ENCODE data around the gene SLC34A3. TPM values are rescaled to one million over a fixed set of nuclear protein-coding genes. Genes with fewer than 3 reads are reported as not detected.

Gene SLC34A3
- total RNA-seq, 1 donor from 2014 or later = 0.09 TPM

DNA sequence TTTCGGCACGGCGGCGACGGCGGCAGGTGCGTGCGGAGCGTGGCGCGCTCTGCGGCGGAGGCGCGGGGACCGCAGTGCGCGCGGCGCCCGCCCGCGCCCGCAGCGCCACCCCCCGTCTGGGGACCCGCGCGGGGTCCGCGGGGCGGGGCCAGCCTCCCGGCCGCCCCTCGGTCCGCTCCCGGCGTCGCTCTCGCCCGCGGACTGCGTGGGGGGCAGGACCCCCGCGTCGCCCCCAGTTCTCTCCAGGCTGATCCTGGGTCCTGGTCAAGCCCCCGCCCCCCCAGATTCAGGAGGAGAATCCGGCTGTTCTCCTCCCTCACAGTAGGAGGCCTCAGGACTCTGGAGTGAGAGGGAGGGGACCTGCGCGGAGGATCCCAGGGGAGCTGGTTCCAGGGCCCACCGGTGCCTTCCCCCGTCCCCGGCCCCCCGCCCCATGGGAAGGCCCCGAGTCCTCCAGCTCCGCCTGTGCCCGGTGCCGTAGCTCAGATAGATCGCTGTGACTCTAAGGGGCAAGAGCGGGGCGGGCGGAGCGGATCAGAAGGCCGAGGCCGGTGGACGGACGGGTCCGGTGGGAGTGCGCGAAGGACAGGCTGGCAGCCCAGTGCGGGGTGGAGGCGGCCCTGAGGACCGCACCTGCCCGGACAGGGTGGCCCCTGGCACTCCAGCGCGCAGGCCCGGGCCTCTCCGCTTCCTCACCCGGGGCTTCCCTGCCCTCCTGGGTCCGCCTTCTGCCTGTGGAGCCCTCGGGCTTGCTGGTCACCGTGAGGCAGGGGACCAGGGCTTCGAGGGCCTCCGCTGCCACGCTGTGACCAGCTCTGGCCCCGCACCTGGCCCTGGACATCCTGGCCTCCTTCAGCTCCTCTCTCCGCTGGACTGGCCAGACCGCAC is 8.3 kb upstream of the SLC34A3 start, which contains the start of gene RNF208:
RNF208 (minus strand) TSS at position 51 of the 888 bp plus-strand sequence. CDS start 1,028 bp downstream, outside the sequence.
- no peak for FAIRE-seq
- peak within 1 kb of the TSS; percentile 62 for H2AFZ ChIP-seq (ENCODE audit: low read depth, low read length)

DNA sequence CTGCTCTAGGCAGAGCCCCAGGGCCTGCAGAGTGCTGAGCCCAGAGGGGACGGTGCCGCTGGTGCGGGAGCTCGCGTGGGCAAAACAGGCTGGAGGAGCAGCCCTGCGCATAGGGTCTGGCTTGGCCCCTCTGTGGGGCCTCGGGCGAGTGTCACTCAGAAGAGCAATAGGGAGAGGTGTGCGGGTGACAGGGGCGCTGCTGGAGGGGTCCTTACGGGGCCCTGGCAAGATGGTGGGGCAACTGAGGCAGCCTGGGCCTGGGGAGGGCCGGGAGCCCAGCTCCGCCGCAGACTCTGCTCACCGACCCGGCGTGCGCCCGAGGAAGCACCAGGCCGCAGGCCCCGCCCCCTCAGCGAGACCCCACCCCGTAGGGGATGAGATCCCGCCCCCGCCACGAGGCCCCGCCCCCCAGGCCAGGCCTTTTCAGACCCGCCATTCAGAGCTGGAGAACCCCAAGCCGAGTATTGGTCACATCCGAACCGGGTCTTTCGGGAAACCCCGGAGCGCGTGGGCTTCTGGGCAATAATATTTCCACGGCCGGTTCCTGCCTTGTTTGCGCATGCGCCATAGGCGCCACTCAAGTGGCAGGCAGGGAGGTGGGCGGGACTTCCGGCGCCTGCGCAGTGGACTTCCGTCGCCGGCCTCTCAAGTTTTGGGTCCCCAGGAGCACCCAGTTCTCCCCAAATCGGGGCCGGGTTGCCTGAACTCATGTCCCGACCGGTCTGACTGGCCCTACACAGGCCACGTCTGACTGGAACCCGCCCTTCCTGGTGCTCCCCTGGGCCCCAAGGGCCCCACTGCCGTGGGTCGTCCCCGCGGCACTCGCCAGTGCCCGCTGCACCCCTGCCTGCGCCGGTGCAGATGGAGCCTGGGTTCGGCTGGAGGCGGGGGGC is 7.4 kb upstream of the SLC34A3 start:
- Mint-ChIP-seq H3K27me3 (ENCODE audit: low read depth, unreplicated experiment) (no peaks in the 10 kb centered on the region), H3K4me3 (ENCODE audit: unreplicated experiment) (peak overlapping the region; percentile 83), H3K27ac (ENCODE audit: unreplicated experiment) (no peak overlapping the region), H3K9me3 (ENCODE audit: unreplicated experiment) (no peaks in the 10 kb centered on the region), H3K4me1 (ENCODE audit: low read depth, unreplicated experiment) (peaks cover 9% of the 10 kb centered on the region), H3K36me3 (ENCODE audit: low read depth, unreplicated experiment) (no peaks in the 10 kb centered on the region)
- Histone ChIP-seq H3K79me2 (ENCODE audit: insufficient read depth, low read length) (no peaks in the 10 kb centered on the region), H3K4me2 (ENCODE audit: low read length) (peak overlapping the region; percentile 95), H3K27me3 (ENCODE audit: insufficient read depth, low read length) (no peaks in the 10 kb centered on the region), H3K9me3 (ENCODE audit: insufficient read depth, low read depth, low read length) (no peaks in the 10 kb centered on the region), H3K4me3 (ENCODE audit: insufficient read depth, low read depth, low read length) (peak overlapping the region; percentile 86), H3K27ac (ENCODE audit: low read depth, low read length) (peak overlapping the region; percentile 76), H4K20me1 (ENCODE audit: insufficient read depth, low read length) (peaks cover 8% of the 10 kb centered on the region), H2AFZ (ENCODE audit: low read depth, low read length) (peak overlapping the region; percentile 97), H3K4me1 (ENCODE audit: insufficient read depth, low read length) (peaks cover 32% of the 10 kb centered on the region), H3K36me3 (ENCODE audit: insufficient read depth, low read length) (no peaks in the 10 kb centered on the region), H3K9ac (ENCODE audit: low read length) (peak overlapping the region; percentile 93)
- DNase-seq (ENCODE audit: low read depth) (peak; percentile 87), FAIRE-seq (peak; percentile 71)
- TF ChIP-seq, protein P1, sequence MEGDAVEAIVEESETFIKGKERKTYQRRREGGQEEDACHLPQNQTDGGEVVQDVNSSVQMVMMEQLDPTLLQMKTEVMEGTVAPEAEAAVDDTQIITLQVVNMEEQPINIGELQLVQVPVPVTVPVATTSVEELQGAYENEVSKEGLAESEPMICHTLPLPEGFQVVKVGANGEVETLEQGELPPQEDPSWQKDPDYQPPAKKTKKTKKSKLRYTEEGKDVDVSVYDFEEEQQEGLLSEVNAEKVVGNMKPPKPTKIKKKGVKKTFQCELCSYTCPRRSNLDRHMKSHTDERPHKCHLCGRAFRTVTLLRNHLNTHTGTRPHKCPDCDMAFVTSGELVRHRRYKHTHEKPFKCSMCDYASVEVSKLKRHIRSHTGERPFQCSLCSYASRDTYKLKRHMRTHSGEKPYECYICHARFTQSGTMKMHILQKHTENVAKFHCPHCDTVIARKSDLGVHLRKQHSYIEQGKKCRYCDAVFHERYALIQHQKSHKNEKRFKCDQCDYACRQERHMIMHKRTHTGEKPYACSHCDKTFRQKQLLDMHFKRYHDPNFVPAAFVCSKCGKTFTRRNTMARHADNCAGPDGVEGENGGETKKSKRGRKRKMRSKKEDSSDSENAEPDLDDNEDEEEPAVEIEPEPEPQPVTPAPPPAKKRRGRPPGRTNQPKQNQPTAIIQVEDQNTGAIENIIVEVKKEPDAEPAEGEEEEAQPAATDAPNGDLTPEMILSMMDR (IDR thresholded peaks at IDR 0.05; ENCODE audit: insufficient read depth, low read depth, low read length) = no peak
- TF ChIP-seq EZH2 (IDR thresholded peaks at IDR 0.05; ENCODE audit: insufficient read depth, low read length) = no peak

More for the DNA sequence above, 8.3 kb upstream of the SLC34A3 start, which contains the start of gene RNF208:
- Histone ChIP-seq H3K4me1 (ENCODE audit: insufficient read depth, low read length) (peaks cover 30% of the 10 kb centered on the region), H3K9me3 (ENCODE audit: insufficient read depth, low read depth, low read length) (no peaks in the 10 kb centered on the region), H3K4me3 (ENCODE audit: insufficient read depth, low read depth, low read length) (peak within 1 kb of the TSS; percentile 42), H3K27ac (ENCODE audit: low read depth, low read length) (no peak within 1 kb of the TSS), H3K9ac (ENCODE audit: low read length) (no peak within 1 kb of the TSS), H3K27me3 (ENCODE audit: insufficient read depth, low read length) (no peaks in the 10 kb centered on the region), H3K4me2 (ENCODE audit: low read length) (peak within 1 kb of the TSS; percentile 95), H4K20me1 (ENCODE audit: insufficient read depth, low read length) (peaks cover 8% of the 10 kb centered on the region), H3K36me3 (ENCODE audit: insufficient read depth, low read length) (no peaks in the 10 kb centered on the region), H3K79me2 (ENCODE audit: insufficient read depth, low read length) (no peaks in the 10 kb centered on the region)
- peaks cover 9% of the 10 kb centered on the region for H3K4me1 Mint-ChIP-seq (ENCODE audit: low read depth, unreplicated experiment)
- H3K4me3 Mint-ChIP-seq (ENCODE audit: unreplicated experiment) = peak within 1 kb of the TSS; percentile 67
- no peaks in the 10 kb centered on the region for H3K27me3 Mint-ChIP-seq (ENCODE audit: low read depth, unreplicated experiment)
- TF ChIP-seq, protein P1 (IDR thresholded peaks at IDR 0.05; ENCODE audit: insufficient read depth, low read depth, low read length) = no peak
- TF ChIP-seq EZH2 (IDR thresholded peaks at IDR 0.05; ENCODE audit: insufficient read depth, low read length) = no peak
- no peak within 1 kb of the TSS for H3K27ac Mint-ChIP-seq (ENCODE audit: unreplicated experiment)
- H3K9me3 Mint-ChIP-seq (ENCODE audit: unreplicated experiment) = no peaks in the 10 kb centered on the region
- no peaks in the 10 kb centered on the region for H3K36me3 Mint-ChIP-seq (ENCODE audit: low read depth, unreplicated experiment)
- no peak for DNase-seq (ENCODE audit: low read depth)
